ENCODE results near the gene ZNF646.

Gene ZNF646

GRCh38 chr16:31031276-31031675 is 42.9 kb upstream of the ZNF646 start:
- no peak overlapping the region for H3K27ac ChIP-seq (replicated peaks)
- no peak for TF ChIP-seq GABPA (IDR thresholded peaks at IDR 0.05; ENCODE audit: low read depth)
- TF ChIP-seq CTCF (IDR thresholded peaks at IDR 0.05; ENCODE audit: insufficient read depth, low read length) = no peak
- TF ChIP-seq POLR2AphosphoS5 (IDR thresholded peaks at IDR 0.05; ENCODE audit: low read depth) = no peak
- TF ChIP-seq, protein P1, sequence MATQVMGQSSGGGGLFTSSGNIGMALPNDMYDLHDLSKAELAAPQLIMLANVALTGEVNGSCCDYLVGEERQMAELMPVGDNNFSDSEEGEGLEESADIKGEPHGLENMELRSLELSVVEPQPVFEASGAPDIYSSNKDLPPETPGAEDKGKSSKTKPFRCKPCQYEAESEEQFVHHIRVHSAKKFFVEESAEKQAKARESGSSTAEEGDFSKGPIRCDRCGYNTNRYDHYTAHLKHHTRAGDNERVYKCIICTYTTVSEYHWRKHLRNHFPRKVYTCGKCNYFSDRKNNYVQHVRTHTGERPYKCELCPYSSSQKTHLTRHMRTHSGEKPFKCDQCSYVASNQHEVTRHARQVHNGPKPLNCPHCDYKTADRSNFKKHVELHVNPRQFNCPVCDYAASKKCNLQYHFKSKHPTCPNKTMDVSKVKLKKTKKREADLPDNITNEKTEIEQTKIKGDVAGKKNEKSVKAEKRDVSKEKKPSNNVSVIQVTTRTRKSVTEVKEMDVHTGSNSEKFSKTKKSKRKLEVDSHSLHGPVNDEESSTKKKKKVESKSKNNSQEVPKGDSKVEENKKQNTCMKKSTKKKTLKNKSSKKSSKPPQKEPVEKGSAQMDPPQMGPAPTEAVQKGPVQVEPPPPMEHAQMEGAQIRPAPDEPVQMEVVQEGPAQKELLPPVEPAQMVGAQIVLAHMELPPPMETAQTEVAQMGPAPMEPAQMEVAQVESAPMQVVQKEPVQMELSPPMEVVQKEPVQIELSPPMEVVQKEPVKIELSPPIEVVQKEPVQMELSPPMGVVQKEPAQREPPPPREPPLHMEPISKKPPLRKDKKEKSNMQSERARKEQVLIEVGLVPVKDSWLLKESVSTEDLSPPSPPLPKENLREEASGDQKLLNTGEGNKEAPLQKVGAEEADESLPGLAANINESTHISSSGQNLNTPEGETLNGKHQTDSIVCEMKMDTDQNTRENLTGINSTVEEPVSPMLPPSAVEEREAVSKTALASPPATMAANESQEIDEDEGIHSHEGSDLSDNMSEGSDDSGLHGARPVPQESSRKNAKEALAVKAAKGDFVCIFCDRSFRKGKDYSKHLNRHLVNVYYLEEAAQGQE (IDR thresholded peaks at IDR 0.05; ENCODE audit: insufficient replicate concordance, low read depth) = no peak
- TF ChIP-seq SPI1 (IDR thresholded peaks at IDR 0.05; ENCODE audit: borderline replicate concordance, low read depth) = no peak
- no peak overlapping the region for H3K4me3 ChIP-seq (replicated peaks; ENCODE audit: insufficient read depth, low read length)
- no peaks in the 10 kb centered on the region for H3K27me3 ChIP-seq (ENCODE audit: insufficient read depth, poor library complexity, severe bottlenecking)
- DNase-seq (ENCODE audit: low read depth in 1 of 2, low spot score in 1 of 2) = no peak

DNA sequence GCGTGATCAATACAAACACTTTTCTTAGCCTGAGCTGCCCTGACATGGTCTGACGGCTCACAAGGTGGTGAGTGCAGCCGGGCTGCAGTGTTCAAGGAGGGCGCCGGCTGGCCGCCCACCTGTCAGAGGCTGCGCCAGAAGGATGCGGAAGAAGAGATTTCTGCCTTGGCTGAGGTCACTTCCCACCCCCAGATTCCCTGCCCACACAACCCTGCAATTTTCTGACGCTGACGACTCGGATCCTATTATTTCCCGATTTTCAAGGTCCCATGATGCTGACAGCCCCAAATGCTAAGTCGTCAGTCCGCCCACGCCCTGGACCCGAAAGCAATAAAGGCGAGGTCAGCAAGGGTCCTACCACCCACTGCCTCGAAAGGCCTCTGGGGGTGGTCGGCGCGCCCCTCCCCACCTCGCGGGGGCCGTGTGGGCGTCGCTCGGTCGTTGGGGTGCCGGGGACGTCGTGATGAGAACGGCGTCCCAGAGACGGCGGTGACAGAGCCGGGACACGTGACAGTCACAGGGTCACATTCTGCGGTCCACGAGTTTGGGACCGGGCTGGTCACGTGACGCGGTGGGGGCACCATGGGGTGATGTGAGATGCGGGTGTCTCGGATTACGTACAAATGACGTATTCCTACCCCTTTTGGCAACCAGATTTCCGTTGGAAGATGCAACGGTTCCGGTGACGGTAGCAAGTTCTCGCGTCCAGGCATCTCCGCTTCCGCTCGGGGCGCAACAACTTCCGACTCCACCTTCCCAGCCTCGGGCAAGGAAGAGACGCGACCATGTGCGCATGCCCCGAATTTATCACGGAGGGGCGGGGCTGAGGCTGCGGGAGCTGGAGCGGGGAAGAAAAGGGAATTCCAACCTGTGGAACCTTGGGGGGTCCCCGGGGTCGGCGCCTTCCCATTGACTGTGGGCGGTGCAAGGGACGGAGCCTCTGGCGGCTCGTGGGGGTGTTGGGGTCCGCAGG is 41.2 kb upstream of the ZNF646 start, which contains the start of gene STX4:
STX4 (plus strand) TSS at position 823 of the 973 bp plus-strand sequence. CDS start 248 bp downstream, outside the sequence.
- no peak for TF ChIP-seq SPI1 (IDR thresholded peaks at IDR 0.05; ENCODE audit: borderline replicate concordance, low read depth)
- TF ChIP-seq CTCF (IDR thresholded peaks at IDR 0.05; ENCODE audit: insufficient read depth, low read length) = no peak
- TF ChIP-seq POLR2AphosphoS5 (IDR thresholded peaks at IDR 0.05; ENCODE audit: low read depth) = peak; percentile 69
- TF ChIP-seq, protein P1 (IDR thresholded peaks at IDR 0.05; ENCODE audit: insufficient replicate concordance, low read depth) = no peak
- TF ChIP-seq GABPA (IDR thresholded peaks at IDR 0.05; ENCODE audit: low read depth) = peak; percentile 99
- Histone ChIP-seq H3K27me3 (ENCODE audit: insufficient read depth, poor library complexity, severe bottlenecking) (no peaks in the 10 kb centered on the region), H3K27ac (replicated peaks) (peak within 1 kb of the TSS; percentile 82), H3K4me3 (replicated peaks; ENCODE audit: insufficient read depth, low read length) (peak within 1 kb of the TSS; percentile 96)
- peak; percentile 99 to 100 for DNase-seq (ENCODE audit: low read depth in 1 of 2, low spot score in 1 of 2)

DNA sequence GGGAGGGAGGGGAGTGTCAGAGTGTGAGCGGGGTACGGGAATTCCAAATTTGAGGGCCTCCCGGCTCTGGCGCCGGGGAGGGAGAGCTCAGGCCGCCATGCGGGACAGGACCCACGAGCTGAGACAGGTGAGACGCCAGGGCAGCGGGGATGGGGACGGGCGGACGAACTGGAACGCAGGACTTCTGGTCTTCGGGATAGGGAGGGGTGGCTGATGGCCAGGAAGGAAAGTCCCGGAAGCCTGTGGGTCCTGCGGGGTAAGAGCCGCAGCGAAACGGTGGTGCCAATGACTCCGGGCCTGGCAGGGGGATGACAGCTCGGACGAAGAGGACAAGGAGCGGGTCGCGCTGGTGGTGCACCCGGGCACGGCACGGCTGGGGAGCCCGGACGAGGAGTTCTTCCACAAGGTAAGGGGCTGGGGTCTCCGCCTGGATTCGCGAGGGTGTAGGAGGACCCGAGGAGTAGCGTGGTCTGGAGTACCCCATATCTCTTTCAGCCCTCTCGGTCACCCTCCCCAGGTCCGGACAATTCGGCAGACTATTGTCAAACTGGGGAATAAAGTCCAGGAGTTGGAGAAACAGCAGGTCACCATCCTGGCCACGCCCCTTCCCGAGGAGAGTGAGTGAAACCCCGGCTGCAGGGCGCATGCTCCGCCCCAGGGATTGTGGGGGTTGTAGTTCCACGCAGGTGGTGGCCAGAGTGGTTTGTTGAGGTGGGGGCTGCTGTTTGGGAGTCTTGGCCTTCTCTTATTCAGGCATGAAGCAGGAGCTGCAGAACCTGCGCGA is 40.3 kb upstream of the ZNF646 start:
- peak overlapping the region; percentile 96 for H3K4me3 ChIP-seq (replicated peaks; ENCODE audit: insufficient read depth, low read length)
- peak; percentile 61 to 84 for DNase-seq (ENCODE audit: low read depth in 1 of 2, low spot score in 1 of 2)
- TF ChIP-seq GABPA (IDR thresholded peaks at IDR 0.05; ENCODE audit: low read depth) (no peak), SPI1 (IDR thresholded peaks at IDR 0.05; ENCODE audit: borderline replicate concordance, low read depth) (no peak), POLR2AphosphoS5 (IDR thresholded peaks at IDR 0.05; ENCODE audit: low read depth) (no peak), CTCF (IDR thresholded peaks at IDR 0.05; ENCODE audit: insufficient read depth, low read length) (no peak)
- TF ChIP-seq, protein P1 (IDR thresholded peaks at IDR 0.05; ENCODE audit: insufficient replicate concordance, low read depth) = no peak
- no peaks in the 10 kb centered on the region for H3K27me3 ChIP-seq (ENCODE audit: insufficient read depth, poor library complexity, severe bottlenecking)
- H3K27ac ChIP-seq (replicated peaks) = peak overlapping the region; percentile 82
